ENCODE results near the gene LARP4.
"Not testable (repeated sequence)": the region's sequence is repeated elsewhere in the genome, so short reads cannot be mapped to it uniquely, and the experiment has no call there.

Gene LARP4

DNA sequence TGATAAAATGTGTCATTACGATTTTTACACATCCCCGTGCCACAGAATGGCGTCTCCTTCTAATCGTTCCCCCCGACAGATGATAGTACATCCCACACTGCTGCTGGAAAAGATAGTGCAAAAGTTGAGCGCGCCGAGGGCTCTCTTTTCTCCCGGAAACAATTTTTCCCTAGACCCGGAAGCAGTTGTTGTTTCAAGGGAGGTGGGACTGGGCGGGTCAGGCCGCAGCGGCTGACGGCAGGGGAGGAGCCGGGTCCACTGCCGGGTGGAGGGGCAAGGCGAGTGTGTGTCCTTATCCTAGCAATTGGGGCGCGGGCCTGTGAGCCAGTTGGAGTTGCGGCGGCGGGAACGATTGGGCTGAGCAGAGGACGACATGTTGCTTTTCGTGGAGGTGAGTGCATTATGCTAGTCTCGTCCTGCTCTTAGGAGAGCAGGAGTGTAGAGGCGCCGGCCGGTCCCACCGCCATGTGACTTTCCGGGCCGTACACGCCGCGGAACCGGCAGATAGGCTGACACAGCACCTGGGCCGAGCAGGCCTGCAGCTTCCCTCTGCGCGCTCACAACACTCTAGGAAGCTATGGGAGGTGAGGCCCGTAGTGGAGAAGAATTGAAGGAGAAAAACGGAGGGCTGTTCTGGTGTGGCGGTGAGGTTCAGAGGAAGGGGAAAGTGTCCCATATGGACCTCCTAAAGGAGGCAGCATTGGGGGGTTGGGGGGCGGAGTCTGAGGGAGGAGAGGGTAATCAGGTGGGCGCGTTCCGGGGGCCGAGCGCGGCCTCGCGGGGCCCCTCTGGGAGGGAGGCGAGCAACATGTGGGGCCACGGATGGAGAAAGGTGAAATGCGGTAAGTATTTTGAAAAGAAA, at the start of gene LARP4:
TSS of gene LARP4 (plus strand) at position 248 of the 862 bp plus-strand sequence. CDS start at position 374, 126 bp downstream.
- DNase-seq (ENCODE audit: low read depth, low spot score): peak; percentile 84

DNA sequence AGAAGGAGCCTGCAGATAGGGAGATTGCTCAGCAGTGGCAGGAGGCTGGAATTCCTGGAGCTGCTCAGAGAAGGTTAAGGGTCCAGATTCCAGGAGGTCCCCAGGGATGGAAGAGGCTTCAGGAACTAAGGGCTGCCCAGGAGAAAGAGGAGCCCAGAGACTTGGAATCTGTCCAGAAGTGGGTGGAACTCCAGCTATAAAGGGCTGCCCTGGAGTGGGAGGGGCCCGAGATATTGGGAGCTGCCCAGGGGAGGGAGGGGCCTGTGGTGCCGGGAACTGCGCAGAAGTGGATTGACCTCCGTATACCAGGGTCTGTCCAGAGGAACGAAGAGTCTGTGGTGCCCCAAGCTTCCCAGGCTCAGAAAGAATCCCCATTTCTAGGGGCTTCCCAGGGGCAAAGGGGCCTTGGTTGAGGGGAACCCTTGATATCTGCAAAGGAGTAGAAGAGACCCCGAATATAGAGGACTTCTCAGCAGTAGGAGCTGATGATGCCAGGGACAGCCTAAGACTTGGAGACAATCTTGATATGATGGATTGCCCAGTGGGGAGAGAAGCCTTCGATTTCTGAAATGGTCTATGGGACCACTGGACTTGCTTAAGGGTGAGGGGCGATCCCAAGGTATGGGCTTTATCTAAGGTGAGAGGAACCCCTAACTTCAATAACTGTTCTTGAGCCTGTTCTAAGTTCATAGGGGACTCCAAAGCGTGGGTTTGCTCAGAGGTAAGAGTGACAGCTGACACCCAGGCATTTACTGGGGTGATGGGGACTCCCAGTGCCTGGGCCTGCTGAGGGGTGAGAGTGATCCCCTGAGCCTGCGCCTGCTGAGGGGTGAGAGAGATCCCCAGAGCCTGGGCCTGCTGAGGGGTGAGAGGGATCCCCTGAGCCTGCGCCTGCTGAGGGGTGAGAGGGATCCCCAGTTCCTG, 49.3 kb upstream of the LARP4 start:
- no peak for DNase-seq (ENCODE audit: low read depth, low spot score)

DNA sequence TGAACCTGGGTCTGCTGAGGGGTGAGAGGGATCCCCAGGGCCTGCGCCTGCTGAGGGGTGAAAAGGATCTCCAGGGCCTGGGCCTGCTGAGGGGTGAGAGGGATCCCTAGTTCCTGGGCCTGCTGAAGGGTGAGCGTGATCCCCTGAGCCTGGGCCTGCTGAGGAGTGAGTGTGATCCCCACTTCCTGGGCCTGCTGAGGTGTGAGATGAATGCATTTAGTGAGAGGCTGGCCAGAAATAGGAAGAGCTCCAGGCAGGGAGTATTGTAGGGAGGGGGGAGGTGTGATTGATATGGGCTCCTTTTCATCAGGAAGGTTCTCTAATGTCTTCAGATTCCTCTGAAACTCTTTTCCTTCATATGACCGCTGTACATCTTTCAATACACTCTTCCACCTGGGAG, 47.3 kb upstream of the LARP4 start:
- no peak for DNase-seq (ENCODE audit: low read depth, low spot score)

DNA sequence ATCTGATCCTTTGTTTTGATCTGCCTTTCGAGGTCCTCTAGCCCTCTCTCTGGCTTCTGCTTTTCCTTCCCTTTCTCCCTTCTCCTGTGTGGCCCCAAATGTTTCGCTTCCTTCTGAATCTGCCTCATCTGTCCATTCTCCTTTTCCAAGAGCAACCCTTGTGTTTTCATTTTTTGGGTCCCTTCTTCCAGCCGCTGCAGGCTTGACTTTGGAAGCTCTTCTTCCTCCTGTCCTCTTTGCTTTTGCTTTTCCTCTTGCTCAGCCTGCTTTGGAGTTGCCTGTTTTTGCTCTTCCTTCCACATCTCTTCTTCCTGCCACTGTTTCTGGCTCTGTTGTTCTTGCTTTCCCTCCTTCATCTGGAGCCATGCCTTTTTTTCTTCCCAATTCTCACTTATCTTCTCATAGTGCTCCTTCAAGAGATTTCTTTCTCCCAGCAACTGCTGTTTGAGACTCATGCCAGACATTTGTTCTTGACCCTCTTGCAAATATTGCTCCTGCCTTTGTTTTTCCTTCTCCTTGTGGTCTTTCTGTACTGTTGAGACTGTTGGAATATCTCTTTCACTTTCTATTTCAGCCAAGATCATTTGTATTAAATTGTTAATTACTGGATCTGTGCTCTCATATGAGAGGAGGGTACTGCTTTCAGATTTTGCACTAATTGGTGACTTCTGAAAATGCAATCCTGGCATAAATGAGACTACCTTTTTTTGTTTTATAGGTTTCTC, 46.7 kb upstream of the LARP4 start:
- DNase-seq (ENCODE audit: low read depth, low spot score): no peak

DNA sequence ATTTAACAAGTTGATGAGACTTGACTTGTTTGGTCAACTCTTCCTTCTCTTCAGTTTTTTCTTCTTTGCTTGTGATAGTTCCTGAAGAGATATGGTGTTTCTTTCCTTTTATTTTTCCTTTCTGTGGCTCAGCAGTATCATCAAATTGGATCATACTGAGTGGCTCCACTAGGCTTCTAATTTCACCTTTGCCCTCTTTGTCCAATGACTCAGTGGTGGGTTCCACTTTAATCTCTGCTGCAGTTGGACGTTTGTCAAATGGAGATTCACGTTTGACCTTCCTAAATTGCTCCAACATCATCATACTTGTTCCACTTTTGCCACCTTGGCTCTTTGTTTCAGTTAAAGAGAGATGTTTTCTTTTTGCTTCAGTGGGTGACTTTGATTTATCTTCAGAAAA, 45.8 kb upstream of the LARP4 start:
- DNase-seq (ENCODE audit: low read depth, low spot score): no peak

DNA sequence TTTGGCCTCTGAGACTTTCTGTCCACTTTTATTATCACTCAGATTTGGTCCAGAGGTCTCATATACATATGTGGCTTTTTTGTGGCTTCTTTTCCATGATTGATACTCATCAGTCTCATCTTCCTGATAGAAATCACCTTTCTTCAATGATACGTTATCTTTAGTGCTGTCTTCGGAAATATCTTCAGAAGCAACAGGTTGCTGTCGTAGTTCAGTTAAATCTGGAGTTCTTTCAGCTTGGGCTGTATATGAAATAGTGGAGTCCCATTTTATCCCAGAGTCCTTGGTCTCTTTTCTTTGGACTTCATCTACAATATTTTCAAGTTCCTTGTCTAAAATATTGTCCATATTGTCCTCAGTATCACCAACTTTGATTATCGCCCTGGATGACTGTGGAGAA, 45.3 kb upstream of the LARP4 start:
- no peak for DNase-seq (ENCODE audit: low read depth, low spot score)

DNA sequence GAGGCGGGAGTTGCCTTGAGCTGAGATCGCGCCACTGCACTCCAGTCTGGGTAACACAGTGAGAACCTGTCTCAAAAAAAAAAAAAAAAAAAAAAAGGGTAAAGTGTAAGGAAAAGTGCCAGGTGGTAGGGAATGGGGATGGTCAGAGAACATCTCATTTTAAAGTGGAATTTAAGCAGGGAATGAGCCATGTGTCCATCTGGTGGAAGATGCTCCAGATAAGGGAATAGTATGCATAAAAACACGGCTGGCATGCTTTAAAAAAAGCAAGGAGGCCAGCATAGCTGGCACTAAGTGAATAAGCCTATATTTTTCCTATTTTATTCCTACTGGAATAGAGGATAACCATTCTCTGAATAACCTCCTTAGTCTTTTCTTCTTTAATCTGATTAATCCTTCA, 38.0 kb upstream of the LARP4 start:
- no peak for DNase-seq (ENCODE audit: low read depth, low spot score)

DNA sequence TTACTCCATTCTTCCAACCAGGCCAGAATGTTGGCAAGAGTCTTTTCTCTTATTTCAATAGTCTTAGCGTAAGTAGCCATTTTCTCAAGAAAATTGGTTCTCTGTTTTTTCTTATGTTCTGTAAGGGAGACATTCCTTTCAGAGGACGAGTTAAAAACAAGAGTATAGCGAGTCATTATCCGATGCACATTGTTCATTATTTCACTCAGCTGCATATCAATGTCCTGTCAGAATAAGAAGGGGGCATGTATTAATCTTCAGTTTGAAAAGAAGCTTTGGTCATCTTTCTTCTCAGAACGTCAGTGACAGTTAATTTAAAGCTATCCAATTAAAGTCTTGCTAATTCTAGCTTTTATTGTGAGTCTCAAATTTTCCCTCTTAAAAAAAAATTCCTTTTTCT, 37.5 kb upstream of the LARP4 start:
- no peak for DNase-seq (ENCODE audit: low read depth, low spot score)

DNA sequence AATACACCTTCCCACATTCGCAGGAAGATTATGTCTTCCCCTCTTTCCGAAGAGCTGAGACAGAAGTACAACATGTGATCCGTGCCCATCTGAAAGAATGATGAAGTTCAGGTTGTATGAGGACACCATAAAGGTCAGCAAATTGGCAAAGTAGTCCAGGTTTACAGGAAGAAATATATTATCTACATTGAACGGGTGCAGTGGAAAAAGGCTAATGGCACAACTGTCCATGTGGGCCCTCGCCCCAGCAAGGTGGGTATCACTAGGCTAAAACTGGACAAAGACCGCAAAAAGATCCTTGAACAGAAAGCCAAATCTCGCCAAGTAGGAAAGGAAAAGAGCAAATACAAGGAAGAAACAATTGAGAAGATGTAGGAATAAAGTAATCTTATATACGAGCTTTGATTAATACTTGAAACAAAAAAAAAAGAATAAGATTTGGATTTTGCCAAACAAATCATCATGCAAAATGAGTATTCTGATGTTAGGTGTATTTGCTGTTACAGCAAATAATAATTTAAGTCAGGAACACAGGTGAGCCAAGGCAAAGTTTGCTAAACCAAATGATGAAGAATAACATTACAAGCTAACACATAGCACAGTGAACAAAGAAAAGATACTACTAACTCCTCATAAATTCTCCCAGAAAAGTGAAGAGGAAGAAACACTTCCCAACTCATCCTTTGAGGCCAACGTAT, 34.8 kb upstream of the LARP4 start:
- no peak for DNase-seq (ENCODE audit: low read depth, low spot score)

DNA sequence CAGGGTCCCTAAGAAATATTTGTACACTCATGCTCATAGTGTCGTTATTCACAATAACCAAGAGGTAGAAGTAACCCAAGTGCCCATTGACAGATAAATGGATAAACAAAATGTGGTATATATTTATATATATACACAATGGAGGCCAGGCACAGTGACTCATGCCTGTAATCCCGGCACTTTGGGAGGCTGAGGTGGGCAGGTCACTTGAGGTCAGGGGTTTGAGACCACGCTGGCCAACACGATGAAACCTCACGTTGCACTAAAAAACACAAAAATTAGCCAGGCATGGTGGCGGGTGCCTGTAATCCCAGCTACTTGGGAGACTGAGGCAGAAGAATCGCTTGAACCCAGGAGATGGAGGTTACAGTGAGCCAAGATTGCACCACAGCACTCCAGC, 30.0 kb upstream of the LARP4 start:
- not testable (repeated sequence) for DNase-seq (ENCODE audit: low read depth, low spot score)

DNA sequence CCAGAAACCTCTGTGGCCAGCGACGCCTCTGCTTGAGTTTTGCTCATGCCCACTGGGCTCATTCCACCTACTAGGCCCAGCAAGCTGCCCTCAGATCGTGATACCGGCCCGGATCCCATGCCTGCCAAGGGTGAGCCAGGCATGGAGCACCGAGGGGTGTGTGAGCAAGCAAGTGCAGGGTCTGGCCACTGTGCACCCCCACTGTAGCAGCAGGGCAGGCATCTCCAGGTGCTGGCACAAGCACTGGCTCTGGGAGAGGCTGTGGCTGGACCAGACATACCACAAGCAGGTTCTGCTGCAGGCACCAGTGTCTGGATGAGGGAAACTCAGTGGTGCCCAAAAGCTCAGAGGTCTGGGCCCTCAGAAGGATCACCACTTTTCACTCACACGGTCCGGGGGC, 24.9 kb upstream of the LARP4 start:
- DNase-seq (ENCODE audit: low read depth, low spot score): no peak

DNA sequence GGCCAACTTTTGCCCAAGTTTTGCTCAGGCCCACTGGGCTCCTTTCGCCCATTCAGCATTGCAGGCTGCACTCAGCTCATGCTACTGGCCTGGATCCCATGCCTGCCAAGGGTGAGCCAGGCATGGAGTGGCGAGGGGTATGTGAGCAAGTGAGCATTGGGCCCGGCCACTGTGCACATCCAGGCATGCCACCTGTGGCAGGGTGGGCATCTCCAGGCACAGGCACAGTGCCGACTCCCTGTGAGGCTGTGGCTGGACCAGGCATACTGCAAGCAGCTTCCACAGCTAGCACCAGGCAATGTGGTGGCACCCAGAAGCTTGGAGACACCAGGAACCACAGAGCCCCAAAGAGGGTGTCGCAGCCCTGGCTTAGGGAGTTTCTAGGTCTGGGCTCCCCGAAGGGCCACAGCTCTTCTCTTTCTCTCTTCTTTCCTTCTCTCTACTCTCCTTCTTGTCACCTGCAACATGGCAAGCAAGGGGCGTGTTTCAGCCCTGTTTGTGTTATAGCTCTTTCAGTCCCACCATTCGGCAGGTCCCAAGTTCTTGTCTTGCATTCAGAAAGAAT, 19.8 kb upstream of the LARP4 start:
- no peak for DNase-seq (ENCODE audit: low read depth, low spot score)

DNA sequence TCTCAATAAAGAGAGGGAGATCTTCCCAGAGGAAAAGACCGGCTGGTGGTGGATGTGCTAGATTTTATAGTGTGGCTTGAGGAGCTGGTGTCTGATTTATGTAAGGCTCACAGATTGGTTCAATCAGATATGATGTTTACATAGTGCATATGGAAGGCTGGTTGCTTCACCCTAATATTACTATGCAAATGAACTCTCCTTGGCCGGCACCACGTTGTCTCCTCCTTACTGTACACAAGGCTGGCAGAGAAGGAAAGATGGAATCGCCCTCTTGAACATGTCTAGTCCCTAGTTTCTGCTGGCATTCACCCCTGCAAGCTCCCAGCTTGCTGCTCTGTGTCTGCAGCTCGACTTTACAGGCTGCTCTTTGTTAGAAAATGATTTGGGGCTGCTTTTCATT, 13.2 kb upstream of the LARP4 start:
- DNase-seq (ENCODE audit: low read depth, low spot score): no peak

DNA sequence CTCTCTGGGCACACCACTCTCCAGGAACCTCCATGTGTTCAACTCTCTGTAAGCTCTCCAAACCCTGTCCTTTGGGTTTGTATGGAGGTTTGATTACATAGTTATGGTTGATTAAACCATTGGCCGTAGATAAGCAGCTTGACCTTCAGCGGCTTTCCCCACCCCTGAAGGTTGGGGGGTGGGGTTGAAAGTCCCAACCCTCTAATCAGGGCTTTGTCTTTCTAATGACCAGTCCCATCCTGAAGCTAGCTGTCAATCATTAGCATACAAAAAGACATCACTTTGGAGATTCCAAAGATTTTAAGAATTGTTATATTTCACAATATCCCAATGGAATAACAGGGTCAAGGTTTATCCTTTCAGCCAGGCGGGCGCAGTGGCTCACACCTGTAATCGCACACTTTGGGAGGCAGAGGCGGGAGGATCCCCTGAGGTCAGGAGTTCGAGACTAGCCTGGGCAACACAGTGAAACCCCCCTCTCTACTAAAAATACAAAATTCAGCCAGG, 12.7 kb upstream of the LARP4 start:
- no peak for DNase-seq (ENCODE audit: low read depth, low spot score)

DNA sequence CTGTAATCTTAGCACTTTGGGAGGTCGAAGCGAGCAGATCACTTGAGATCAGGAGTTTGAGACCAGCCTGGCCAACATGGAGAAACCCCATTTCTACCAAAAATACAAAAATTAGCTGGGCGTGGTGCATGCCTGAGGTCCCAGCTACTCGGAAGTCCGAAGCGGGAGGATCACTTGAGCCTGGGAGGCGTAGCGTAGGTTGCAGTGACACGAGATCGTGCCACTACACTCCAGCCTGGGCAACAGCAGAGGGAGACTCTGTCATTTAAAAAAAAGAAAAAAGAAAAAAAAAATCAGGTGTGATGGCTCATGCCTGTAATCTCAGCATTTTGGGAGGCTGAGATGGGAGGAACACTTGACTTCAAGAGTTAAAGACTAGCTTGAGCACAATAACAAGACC, 11.9 kb upstream of the LARP4 start:
- not testable (repeated sequence) for DNase-seq (ENCODE audit: low read depth, low spot score)

DNA sequence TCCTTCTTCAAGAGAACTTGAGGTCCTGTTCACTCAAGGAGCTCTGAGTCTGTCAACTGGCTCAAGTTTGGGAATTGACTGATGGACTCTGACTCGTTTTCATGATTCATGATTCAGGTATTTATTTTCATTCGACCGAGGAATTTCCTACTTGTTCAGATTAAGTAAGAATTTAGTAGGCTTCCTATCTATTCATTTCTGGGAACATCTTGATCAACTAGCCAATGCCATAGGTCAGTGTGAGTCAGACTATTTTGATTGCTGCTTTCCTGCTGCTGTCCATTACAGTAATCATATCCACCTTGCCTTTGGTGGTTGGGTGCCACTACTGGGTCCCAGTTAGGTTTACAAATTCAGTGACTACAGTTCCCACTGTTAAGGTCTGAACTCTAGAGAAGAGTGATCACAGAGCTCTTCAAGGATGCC, 10.4 kb upstream of the LARP4 start:
- no peak for DNase-seq (ENCODE audit: low read depth, low spot score)

DNA sequence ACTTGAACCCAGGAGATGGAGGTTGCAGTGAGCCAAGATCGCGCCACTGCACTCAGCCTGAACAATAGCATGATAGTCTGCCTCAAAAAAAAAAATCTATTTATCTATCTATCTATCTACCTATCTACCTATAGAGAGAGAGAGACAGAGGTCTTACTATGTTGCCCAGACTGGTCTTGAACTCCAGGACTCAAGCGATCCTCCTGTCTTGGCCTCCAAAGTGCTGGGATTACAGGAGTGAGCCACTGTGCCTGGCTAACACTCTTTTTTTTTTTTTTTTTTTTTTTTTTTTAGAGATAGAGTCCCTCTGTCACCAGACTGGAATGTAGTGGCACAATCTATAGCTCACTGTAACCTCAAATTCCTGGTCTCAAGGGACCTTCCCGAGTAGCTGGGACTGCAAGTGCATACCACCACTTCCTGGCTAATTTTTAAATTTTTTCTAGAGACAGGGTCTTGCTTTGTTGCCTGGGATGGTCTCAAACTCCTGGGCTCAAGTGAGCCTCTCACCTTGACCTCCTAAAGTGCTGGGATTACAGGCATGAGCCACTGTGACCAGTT, 6.1 kb upstream of the LARP4 start:
- no peak for DNase-seq (ENCODE audit: low read depth, low spot score)

DNA sequence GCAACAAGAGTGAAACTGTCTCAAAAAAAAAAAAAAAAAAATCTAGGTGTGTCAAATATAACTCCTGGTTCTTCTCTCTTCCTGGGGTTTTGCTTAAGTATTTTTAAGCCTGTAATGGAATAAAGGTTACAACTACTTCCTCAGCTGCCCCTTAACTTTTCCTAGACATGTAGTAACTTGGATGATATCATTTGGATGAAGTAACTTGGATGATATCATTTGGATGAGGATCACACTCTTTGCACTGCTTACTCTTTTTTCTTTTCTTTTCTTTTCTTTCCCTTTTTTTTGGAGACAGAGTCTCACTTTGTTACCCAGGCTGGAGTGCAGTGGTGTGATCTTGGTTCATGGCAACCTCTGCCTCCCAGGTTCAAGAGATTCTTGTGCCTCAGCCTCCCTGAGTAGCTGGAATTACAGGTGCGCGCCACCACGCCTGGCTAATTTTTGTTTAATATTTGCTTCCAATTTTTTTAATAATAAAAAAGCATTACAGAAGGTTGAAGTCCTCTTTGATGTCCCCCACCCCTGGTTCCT, 3.5 kb upstream of the LARP4 start:
- DNase-seq (ENCODE audit: low read depth, low spot score): no peak

DNA sequence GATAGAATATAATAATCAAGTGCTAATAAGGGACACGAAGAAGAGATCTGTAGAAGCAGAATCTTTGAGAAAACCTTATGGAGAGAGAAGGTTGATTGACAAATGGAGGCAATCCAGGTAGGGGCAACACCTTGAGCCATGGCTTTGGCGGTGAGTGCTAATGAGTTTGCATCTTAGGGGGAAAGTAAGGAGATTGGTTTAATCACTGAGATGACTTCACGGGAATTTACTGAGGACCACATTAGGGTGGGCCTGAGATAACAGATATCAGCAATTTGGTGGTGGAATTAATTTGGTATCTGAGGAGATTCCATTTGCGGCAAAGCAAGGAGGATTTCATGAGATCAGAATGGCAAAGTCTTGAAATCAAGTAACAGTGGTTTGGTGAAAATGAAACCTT, 1.8 kb upstream of the LARP4 start:
- no peak for DNase-seq (ENCODE audit: low read depth, low spot score)

DNA sequence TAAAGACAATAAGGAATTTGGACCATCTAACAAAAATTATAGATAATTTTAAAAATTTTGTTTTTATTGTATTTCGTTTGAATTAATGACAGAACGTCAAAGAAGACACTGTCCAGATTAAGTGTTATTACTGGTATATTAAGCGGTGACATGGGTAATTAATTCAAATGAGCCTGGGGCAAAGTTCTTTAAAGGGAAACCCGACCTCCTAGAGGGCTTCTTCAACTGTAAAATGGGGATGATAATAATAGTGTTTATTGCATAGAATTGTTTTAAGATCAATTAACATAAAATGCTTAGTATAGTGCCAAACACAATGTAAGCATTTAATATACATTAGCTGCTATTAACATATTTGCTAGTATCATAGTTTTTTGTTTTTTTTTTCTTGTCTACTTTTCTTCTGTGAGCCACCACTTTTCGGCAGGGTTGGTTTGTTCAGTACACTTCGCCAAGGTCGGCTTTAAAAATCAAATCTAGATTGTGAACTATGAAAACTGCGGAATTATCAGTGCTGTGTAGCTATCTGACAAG, 514 bp upstream of the LARP4 start:
- DNase-seq (ENCODE audit: low read depth, low spot score): no peak
